Neural crest cell (in vitro differentiated cells): ENCODE data around the gene PDE7B. TPM values are rescaled to one million over a fixed set of nuclear protein-coding genes. Genes with fewer than 3 reads are reported as not detected.

Source experiments
- DNase-seq: peaks from one replicate; pipeline ENCODE4 v3.0.0; 2021; ENCODE audit warnings: low read depth, mixed read lengths, low spot score
- H3K27ac Mint-ChIP-seq: one replicate; pipeline ENCODE4 v1.8.0; 2021; ENCODE audit warnings: mild to moderate bottlenecking, mixed read lengths; ENCODE audit not compliant: unreplicated experiment
- H3K27me3 Mint-ChIP-seq: 2 replicates; pipeline ENCODE4 v1.8.0; 2021; ENCODE audit warnings: low read depth, mild to moderate bottlenecking, mixed read lengths
- H3K36me3 Mint-ChIP-seq: 2 replicates; pipeline ENCODE4 v1.8.0; 2021; ENCODE audit warnings: low read depth, mild to moderate bottlenecking, mixed read lengths
- H3K4me1 Mint-ChIP-seq: 2 replicates; pipeline ENCODE4 v1.8.0; 2021; ENCODE audit warnings: mixed read lengths
- H3K4me3 Mint-ChIP-seq: one replicate; pipeline ENCODE4 v1.8.0; 2021; ENCODE audit warnings: mild to moderate bottlenecking, mixed read lengths
- H3K9me3 Mint-ChIP-seq: 2 replicates; pipeline ENCODE4 v1.8.0; 2021; ENCODE audit warnings: mixed read lengths
- total RNA-seq: library from RNA; stranded (reverse); gene quantifications from 2 replicates; pipeline ENCODE4 v1.2.1, GENCODE V29; 2021
- TF ChIP-seq, protein P1 (sequence below): fragments of 200-600 bp; sonication (generic); conservative IDR thresholded peaks from 2 replicates; pipeline ENCODE4 v1.5.0; 2021; ENCODE audit warnings: antibody characterized with exemption, mild to moderate bottlenecking

The PDE7B gene
- total RNA-seq, 1 donor from 2014 or later, result 0.58 TPM

DNA sequence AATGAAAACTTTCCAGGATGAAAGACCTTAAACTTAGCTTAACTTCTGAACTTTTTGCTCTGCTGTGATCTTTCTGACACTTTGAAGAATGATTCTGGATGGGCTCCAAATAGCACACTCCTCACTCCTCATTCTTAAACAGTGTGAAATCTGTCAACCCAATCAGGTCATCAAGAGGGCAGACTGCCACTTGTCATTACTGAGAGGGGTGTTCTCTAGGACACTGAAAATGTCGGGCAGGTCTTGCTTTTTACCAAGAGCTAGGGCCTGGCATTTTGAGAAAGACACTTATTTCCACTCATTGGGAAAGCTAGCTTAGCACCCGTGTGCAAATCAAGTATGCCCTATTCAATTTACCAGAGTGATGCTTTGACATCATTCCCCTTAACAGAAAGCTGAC lies 276.4 kb downstream of the PDE7B start:
- Mint-ChIP-seq H3K36me3 (no peaks in the 10 kb centered on the region), H3K4me1 (peaks cover 4% of the 10 kb centered on the region), H3K27me3 (peaks cover 2% of the 10 kb centered on the region), H3K4me3 (no peak overlapping the region), H3K27ac (no peak overlapping the region), H3K9me3 (no peaks in the 10 kb centered on the region)
- DNase-seq, result no peak
- TF ChIP-seq, protein P1, sequence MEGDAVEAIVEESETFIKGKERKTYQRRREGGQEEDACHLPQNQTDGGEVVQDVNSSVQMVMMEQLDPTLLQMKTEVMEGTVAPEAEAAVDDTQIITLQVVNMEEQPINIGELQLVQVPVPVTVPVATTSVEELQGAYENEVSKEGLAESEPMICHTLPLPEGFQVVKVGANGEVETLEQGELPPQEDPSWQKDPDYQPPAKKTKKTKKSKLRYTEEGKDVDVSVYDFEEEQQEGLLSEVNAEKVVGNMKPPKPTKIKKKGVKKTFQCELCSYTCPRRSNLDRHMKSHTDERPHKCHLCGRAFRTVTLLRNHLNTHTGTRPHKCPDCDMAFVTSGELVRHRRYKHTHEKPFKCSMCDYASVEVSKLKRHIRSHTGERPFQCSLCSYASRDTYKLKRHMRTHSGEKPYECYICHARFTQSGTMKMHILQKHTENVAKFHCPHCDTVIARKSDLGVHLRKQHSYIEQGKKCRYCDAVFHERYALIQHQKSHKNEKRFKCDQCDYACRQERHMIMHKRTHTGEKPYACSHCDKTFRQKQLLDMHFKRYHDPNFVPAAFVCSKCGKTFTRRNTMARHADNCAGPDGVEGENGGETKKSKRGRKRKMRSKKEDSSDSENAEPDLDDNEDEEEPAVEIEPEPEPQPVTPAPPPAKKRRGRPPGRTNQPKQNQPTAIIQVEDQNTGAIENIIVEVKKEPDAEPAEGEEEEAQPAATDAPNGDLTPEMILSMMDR, result no peak

DNA sequence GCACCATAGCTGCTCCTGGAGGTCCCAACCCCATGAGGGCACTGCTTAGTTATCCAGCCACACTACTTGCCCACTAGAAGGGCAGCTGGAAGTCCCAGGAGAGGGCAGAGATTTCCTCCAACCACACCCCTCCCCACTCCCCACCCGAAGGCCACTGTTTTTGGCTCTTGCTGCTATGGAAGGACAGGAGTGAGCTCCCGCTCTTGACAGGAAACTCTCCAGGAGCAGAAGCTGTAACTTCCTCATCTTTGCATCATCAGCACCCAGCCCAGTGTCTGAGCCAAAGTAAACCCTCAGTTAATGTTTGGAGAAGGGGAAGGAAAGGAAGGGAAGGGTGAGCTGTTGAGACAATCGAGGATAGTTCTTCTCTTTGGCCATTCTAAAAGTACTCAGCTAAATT lies 277.9 kb downstream of the PDE7B start:
- H3K9me3 Mint-ChIP-seq, result no peaks in the 10 kb centered on the region
- H3K36me3 Mint-ChIP-seq, result no peaks in the 10 kb centered on the region

DNA sequence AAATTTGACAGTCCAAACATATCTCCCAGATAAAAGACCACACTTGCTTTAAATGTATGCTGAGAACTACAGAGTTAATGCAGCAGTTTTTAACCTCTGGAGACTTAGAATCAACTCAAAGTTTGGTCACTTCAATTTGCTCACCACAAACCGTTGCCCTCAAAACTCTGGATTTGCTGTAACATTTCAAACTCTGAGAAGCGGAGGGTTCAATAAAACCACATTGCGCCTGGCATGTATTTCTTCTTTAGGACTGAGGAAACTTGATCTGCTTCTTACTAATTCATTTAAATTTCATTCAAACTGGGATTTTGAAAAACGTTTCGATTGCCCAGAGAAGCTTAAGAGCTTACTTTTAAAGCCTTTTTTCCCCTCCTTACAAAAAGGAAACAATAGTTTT lies 282.8 kb downstream of the PDE7B start:
- no peaks in the 10 kb centered on the region for H3K9me3 Mint-ChIP-seq
- H3K4me3 Mint-ChIP-seq, result no peak overlapping the region
- peaks cover 15% of the 10 kb centered on the region for H3K4me1 Mint-ChIP-seq
- no peak for DNase-seq
- H3K27ac Mint-ChIP-seq, result no peak overlapping the region
- no peaks in the 10 kb centered on the region for H3K36me3 Mint-ChIP-seq
- peaks cover 2% of the 10 kb centered on the region for H3K27me3 Mint-ChIP-seq
- TF ChIP-seq, protein P1, result no peak

More for the DNA sequence above, 277.9 kb downstream of the PDE7B start:
- H3K27ac Mint-ChIP-seq, result no peak overlapping the region
- H3K4me1 Mint-ChIP-seq, result peaks cover 4% of the 10 kb centered on the region
- no peak for DNase-seq
- no peak overlapping the region for H3K4me3 Mint-ChIP-seq
- TF ChIP-seq, protein P1, result no peak
- peaks cover 2% of the 10 kb centered on the region for H3K27me3 Mint-ChIP-seq

DNA sequence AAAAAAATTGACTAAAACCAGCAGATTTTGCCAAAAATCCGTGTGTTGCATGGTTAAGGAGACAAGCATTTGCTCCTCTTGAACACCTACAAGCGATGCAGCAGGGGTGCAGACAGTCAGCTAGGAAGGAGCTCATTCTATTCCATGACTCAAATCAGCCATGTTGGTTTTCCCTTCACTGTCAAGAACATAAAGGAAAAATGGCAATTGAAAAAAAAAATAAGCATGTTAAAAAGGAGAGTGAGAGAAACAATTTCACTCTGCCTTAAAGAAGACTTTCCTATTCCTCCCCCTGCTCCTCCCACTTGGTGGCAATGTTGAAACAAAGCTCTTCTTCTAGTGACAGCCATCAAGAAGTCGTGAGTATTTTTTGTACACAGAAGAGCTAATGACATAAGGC lies 283.2 kb downstream of the PDE7B start:
- no peaks in the 10 kb centered on the region for H3K36me3 Mint-ChIP-seq
- H3K9me3 Mint-ChIP-seq, result no peaks in the 10 kb centered on the region
- H3K27ac Mint-ChIP-seq, result no peak overlapping the region
- DNase-seq, result no peak
- peaks cover 15% of the 10 kb centered on the region for H3K4me1 Mint-ChIP-seq
- TF ChIP-seq, protein P1, result no peak
- peaks cover 2% of the 10 kb centered on the region for H3K27me3 Mint-ChIP-seq
- H3K4me3 Mint-ChIP-seq, result no peak overlapping the region

DNA sequence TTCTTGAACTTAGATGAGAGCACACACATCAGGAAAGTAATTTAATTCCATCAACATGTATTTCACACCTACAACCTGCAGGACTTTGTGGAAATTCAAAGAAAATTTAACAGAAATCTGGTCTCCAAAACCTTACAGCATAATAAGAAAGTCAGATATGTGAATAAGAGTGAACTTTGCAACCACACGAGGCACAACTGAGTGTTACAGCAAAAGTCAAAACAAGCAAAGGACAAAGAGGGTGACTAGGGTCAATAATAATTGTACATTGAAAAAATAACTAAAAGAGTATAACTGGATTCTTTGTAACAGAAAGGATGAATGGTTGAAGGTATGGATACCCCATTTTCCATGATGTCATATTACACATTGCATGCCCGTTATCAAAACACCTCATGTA lies 284.8 kb downstream of the PDE7B start:
- TF ChIP-seq, protein P1, result no peak
- DNase-seq, result no peak
- peaks cover 2% of the 10 kb centered on the region for H3K36me3 Mint-ChIP-seq
- peaks cover 2% of the 10 kb centered on the region for H3K27me3 Mint-ChIP-seq
- H3K4me3 Mint-ChIP-seq, result no peak overlapping the region
- H3K9me3 Mint-ChIP-seq, result no peaks in the 10 kb centered on the region
- H3K27ac Mint-ChIP-seq, result no peak overlapping the region
- H3K4me1 Mint-ChIP-seq, result peaks cover 15% of the 10 kb centered on the region
